ENCODE measurements around the gene NHS.

NHS gene

GRCh38 chrX:17410651-17411050, 35.7 kb downstream of the NHS start:
- DNase-seq (ENCODE audit: low read depth in 1 of 2, low spot score in 1 of 2) = no peak
- Histone ChIP-seq H3K27me3 (ENCODE audit: insufficient read depth, poor library complexity, severe bottlenecking) (no peaks in the 10 kb centered on the region), H3K27ac (replicated peaks) (no peak overlapping the region), H3K4me3 (replicated peaks; ENCODE audit: insufficient read depth, low read length) (no peak overlapping the region)
- TF ChIP-seq GABPA (IDR thresholded peaks at IDR 0.05; ENCODE audit: low read depth) (no peak), REST (IDR thresholded peaks at IDR 0.05; ENCODE audit: insufficient replicate concordance, low read depth) (no peak)

- H3K27me3 ChIP-seq (ENCODE audit: insufficient read depth, poor library complexity, severe bottlenecking) = no peaks in the 10 kb centered on the region
- no peak for TF ChIP-seq GABPA (IDR thresholded peaks at IDR 0.05; ENCODE audit: low read depth)
- no peak for TF ChIP-seq SPI1 (IDR thresholded peaks at IDR 0.05; ENCODE audit: borderline replicate concordance, low read depth)
- TF ChIP-seq CTCF (IDR thresholded peaks at IDR 0.05; ENCODE audit: insufficient read depth, low read length) = no peak
- TF ChIP-seq POLR2AphosphoS5 (IDR thresholded peaks at IDR 0.05; ENCODE audit: low read depth) = no peak
- no peak for TF ChIP-seq REST (IDR thresholded peaks at IDR 0.05; ENCODE audit: insufficient replicate concordance, low read depth)
- DNase-seq (ENCODE audit: low read depth in 1 of 2, low spot score in 1 of 2) = no peak
- H3K27ac ChIP-seq (replicated peaks) = no peak overlapping the region
- H3K4me3 ChIP-seq (replicated peaks; ENCODE audit: insufficient read depth, low read length) = no peak overlapping the region
These were observed 36.2 kb downstream of the NHS start for GRCh38 chrX:17411205-17411604.

GRCh38 chrX:17412692-17413091, 37.7 kb downstream of the NHS start:
- Histone ChIP-seq H3K27ac (replicated peaks) (no peak overlapping the region), H3K27me3 (ENCODE audit: insufficient read depth, poor library complexity, severe bottlenecking) (no peaks in the 10 kb centered on the region), H3K4me3 (replicated peaks; ENCODE audit: insufficient read depth, low read length) (no peak overlapping the region)
- DNase-seq (ENCODE audit: low read depth in 1 of 2, low spot score in 1 of 2) = no peak
- TF ChIP-seq CTCF (IDR thresholded peaks at IDR 0.05; ENCODE audit: insufficient read depth, low read length) (no peak), GABPA (IDR thresholded peaks at IDR 0.05; ENCODE audit: low read depth) (no peak), POLR2AphosphoS5 (IDR thresholded peaks at IDR 0.05; ENCODE audit: low read depth) (no peak), SPI1 (IDR thresholded peaks at IDR 0.05; ENCODE audit: borderline replicate concordance, low read depth) (no peak), REST (IDR thresholded peaks at IDR 0.05; ENCODE audit: insufficient replicate concordance, low read depth) (no peak)

GRCh38 chrX:17413228-17413627, 38.2 kb downstream of the NHS start:
- TF ChIP-seq GABPA (IDR thresholded peaks at IDR 0.05; ENCODE audit: low read depth) = no peak
- no peak for TF ChIP-seq SPI1 (IDR thresholded peaks at IDR 0.05; ENCODE audit: borderline replicate concordance, low read depth)
- no peak for TF ChIP-seq CTCF (IDR thresholded peaks at IDR 0.05; ENCODE audit: insufficient read depth, low read length)
- no peak for TF ChIP-seq POLR2AphosphoS5 (IDR thresholded peaks at IDR 0.05; ENCODE audit: low read depth)
- no peak for TF ChIP-seq REST (IDR thresholded peaks at IDR 0.05; ENCODE audit: insufficient replicate concordance, low read depth)
- DNase-seq (ENCODE audit: low read depth in 1 of 2, low spot score in 1 of 2) = no peak
- Histone ChIP-seq H3K27ac (replicated peaks) (no peak overlapping the region), H3K4me3 (replicated peaks; ENCODE audit: insufficient read depth, low read length) (no peak overlapping the region), H3K27me3 (ENCODE audit: insufficient read depth, poor library complexity, severe bottlenecking) (no peaks in the 10 kb centered on the region)
